ENCODE results near the gene HAL. TPM values are rescaled to one million over a fixed set of nuclear protein-coding genes. Genes with fewer than 3 reads are reported as not detected.

The HAL gene
- total RNA-seq, 2 donors from 2014 or later = 0.52 TPM; not detected in 1

- intact Hi-C loops (cut with DNase I) = loop anchor here (10.0 kb wide), 1 partner anchor 84 kb away; no protein-coding TSS in a partner anchor
- peak; percentile 41 to 74 (median 62) for DNase-seq
- Histone ChIP-seq H3K27me3 (no peaks in the 10 kb centered on the region), H3K4me3 (no peak overlapping the region), H3K36me3 (replicated peaks in 1 of 2; ENCODE audit: insufficient read depth in 1 of 2, low read depth in 2 of 2) (peaks cover 0 to 8% of the 10 kb centered on the region in 2 donors), H3K9me3 (no peaks in the 10 kb centered on the region), H3K4me1 (peaks cover 6% of the 10 kb centered on the region), H3K27ac (no peak overlapping the region)
- ATAC-seq = peak; percentile 74
- WGBS, 2 donors = 12 to 17% methylated on average over 7 of the region's 7 CpGs
- TF ChIP-seq CTCF (IDR thresholded peaks at IDR 0.05) (peak; percentile 55 to 82 (median 75)), POLR2A (IDR thresholded peaks at IDR 0.05) (no peak)
These were observed 2.6 kb upstream of the HAL start for GRCh38 chr12:95998611-95999286.

GRCh38 chr12:95997911-95998510 lies 1.9 kb upstream of the HAL start:
- no peak overlapping the region for H3K27ac ChIP-seq
- intact Hi-C loops (cut with DNase I) = loop anchor here (10.0 kb wide), 1 partner anchor 83 kb away; no protein-coding TSS in a partner anchor
- H3K36me3 ChIP-seq (replicated peaks in 1 of 2; ENCODE audit: insufficient read depth in 1 of 2, low read depth in 2 of 2) = peaks cover 0 to 2% of the 10 kb centered on the region in 2 donors
- TF ChIP-seq CTCF (IDR thresholded peaks at IDR 0.05) = no peak
- TF ChIP-seq POLR2A (IDR thresholded peaks at IDR 0.05) = no peak
- peaks cover 6% of the 10 kb centered on the region for H3K4me1 ChIP-seq
- no peak for DNase-seq
- WGBS, 2 donors = 62 to 68% methylated on average over 5 of the region's 5 CpGs
- no peak overlapping the region for H3K4me3 ChIP-seq
- no peaks in the 10 kb centered on the region for H3K27me3 ChIP-seq
- no peak for ATAC-seq
- H3K9me3 ChIP-seq = no peaks in the 10 kb centered on the region

GRCh38 chr12:95997276-95997675 lies 1.1 kb upstream of the HAL start:
- Histone ChIP-seq H3K36me3 (replicated peaks in 1 of 2; ENCODE audit: insufficient read depth in 1 of 2, low read depth in 2 of 2) (no peaks in the 10 kb centered on the region), H3K4me1 (peaks cover 6% of the 10 kb centered on the region), H3K4me3 (no peak overlapping the region), H3K9me3 (no peaks in the 10 kb centered on the region), H3K27ac (no peak overlapping the region), H3K27me3 (no peaks in the 10 kb centered on the region)
- DNase-seq (no peak), ATAC-seq (no peak)
- 78 to 79% methylated on average over 3 of the region's 3 CpGs for WGBS, 2 donors
- intact Hi-C loops (cut with DNase I) = loop anchor here (10.0 kb wide), 1 partner anchor 82 kb away; no protein-coding TSS in a partner anchor
- TF ChIP-seq CTCF (IDR thresholded peaks at IDR 0.05) (no peak), POLR2A (IDR thresholded peaks at IDR 0.05) (no peak)

- Histone ChIP-seq H3K4me1 (peaks cover 6% of the 10 kb centered on the region), H3K27ac (peak overlapping the region in 3 of 4 donors; percentile 10 to 38 (median 11)), H3K36me3 (replicated peaks in 1 of 2; ENCODE audit: insufficient read depth in 1 of 2, low read depth in 2 of 2) (no peaks in the 10 kb centered on the region), H3K9me3 (no peaks in the 10 kb centered on the region), H3K4me3 (no peak overlapping the region), H3K27me3 (no peaks in the 10 kb centered on the region)
- 86 to 88% methylated on average over 26 to 29 of the region's 29 CpGs for WGBS, 2 donors
- ATAC-seq (no peak), DNase-seq (no peak)
- intact Hi-C loops (cut with DNase I) = loop anchor here (10.0 kb wide), 1 partner anchor 81 kb away; no protein-coding TSS in a partner anchor
- TF ChIP-seq CTCF (IDR thresholded peaks at IDR 0.05) (no peak), POLR2A (IDR thresholded peaks at IDR 0.05) (no peak)
These were observed 709 bp downstream of the HAL start for GRCh38 chr12:95995238-95996031.
